Naive B cell (primary cell): ENCODE data around the gene PARN. TPM values are rescaled to one million over a fixed set of nuclear protein-coding genes. Genes with fewer than 3 reads are reported as not detected.

Experiments used
- ATAC-seq, 2 donors: fragments of 150-1000 bp; cut with Tn5 transposase; 2 replicates each; pipeline ENCODE4 v1.10.0; 2021; ENCODE audit warnings: low read depth in 2 of 2, mild to moderate bottlenecking in 2 of 2, moderate library complexity in 2 of 2
- DNase-seq: peaks from one replicate; pipeline ENCODE4 v3.0.0; 2022
- H3K27ac Mint-ChIP-seq, 6 donors: one replicate each; pipeline ENCODE4 v1.8.0; 2020 to 2022; ENCODE audit warnings: mild to moderate bottlenecking in 6 of 6, mixed read lengths in 6 of 6, moderate library complexity in 5 of 6, inconsistent platforms in 2 of 6
- H3K27me3 Mint-ChIP-seq, 3 donors: one replicate each; pipeline ENCODE4 v1.8.0; 2021 to 2022; ENCODE audit warnings: mixed read lengths in 3 of 3, mild to moderate bottlenecking in 1 of 3
- H3K36me3 Mint-ChIP-seq, 2 donors: one replicate each; pipeline ENCODE4 v1.8.0; 2020 to 2022; ENCODE audit warnings: mixed read lengths in 2 of 2, inconsistent platforms in 1 of 2, mild to moderate bottlenecking in 1 of 2
- H3K4me1 Mint-ChIP-seq, 3 donors: one replicate each; pipeline ENCODE4 v1.8.0; 2020 to 2022; ENCODE audit warnings: mixed read lengths in 3 of 3, inconsistent platforms in 1 of 3, mild to moderate bottlenecking in 1 of 3, moderate library complexity in 1 of 3
- H3K4me3 Mint-ChIP-seq, 8 donors: one replicate each; pipeline ENCODE4 v1.8.0; 2020 to 2022; ENCODE audit warnings: mild to moderate bottlenecking in 8 of 8, mixed read lengths in 8 of 8, moderate library complexity in 8 of 8, inconsistent platforms in 2 of 8
- H3K9me3 Mint-ChIP-seq, 7 donors: one replicate each; pipeline ENCODE4 v1.8.0; 2020 to 2022; ENCODE audit warnings: mixed read lengths in 7 of 7, mild to moderate bottlenecking in 5 of 7, inconsistent platforms in 2 of 7, moderate library complexity in 1 of 7
- polyA plus RNA-seq, 6 donors: library from polyadenylated mRNA; unstranded; fragments of 300-500 nt; fragmentation: Illumina TruSeq; gene quantifications; one replicate each; pipeline ENCODE4 v1.2.3, GENCODE V29; 2021; ENCODE audit warnings: low read depth in 6 of 6

The PARN gene
- polyA plus RNA-seq, 6 donors from 2014 or later, result 43.7 to 64.7 (median 55.4) TPM

DNA sequence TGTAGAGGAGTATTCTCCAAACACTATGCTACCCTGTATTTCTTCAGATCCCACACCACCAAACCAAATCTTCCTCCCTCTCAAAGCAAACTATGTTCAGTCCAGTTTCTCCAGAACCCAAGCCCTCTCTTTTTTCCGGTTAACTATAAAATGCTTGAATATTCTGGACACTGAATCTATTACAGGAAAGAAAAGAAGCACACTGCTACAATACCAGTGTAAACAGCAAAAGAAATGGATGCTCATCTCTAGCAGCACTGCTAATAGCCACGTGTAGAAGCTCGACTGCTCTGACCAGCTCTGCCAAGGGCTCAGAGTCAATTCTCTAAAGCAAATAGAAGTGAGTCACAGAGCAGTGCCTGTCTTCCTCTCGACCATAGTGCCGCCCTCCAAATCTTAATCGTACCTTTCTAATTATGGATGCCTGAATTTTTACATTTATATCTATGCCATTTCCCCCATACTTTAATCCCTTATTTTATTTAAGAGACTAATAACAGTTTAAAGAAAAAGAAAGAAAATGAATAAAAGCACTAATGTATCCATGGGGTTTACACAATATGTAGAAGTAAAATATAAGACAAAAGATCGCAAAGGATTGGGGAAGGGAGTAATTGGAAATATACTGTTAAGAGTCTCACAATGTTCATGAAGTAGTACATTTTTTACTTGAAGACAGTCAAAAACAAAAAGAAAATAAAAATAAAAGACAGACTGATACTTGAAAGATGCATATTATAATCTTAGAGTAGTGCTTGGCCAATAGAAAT lies 154.5 kb downstream of the PARN start:
- peaks cover 40 to 41% of the 10 kb centered on the region in 2 donors for H3K36me3 Mint-ChIP-seq
- peaks cover 0 to 21% (median 13%) of the 10 kb centered on the region in 3 donors for H3K4me1 Mint-ChIP-seq
- peaks cover 0 to 5% (median 4%) of the 10 kb centered on the region in 7 donors for H3K9me3 Mint-ChIP-seq
- no peaks in the 10 kb centered on the region for H3K27me3 Mint-ChIP-seq
- no peak for DNase-seq
- H3K4me3 Mint-ChIP-seq, result no peak overlapping the region
- H3K27ac Mint-ChIP-seq, result peak overlapping the region in 1 of 6 donors; percentile 23
- no peak for ATAC-seq

DNA sequence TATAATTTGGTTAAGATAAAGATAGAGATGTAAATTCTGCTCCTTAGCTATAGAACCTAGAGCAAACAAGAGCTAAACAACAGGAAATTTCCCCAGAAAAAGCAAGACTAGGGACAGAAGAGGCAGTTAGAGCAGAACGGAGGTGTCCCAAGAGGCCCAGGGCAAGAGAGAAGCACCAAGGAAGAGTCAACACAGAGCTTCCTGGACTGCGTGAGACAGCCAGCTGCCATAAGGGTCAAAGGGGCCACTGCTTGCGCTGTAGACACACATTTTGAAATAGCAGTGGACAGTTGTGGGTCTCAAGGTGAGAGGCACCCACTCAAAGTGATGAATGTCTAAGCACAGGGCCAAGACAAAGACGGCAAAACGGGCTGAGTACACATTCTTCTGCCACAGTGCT lies 156.6 kb downstream of the PARN start:
- Mint-ChIP-seq H3K9me3 (peaks cover 0 to 3% (median 0%) of the 10 kb centered on the region in 7 donors), H3K27ac (peak overlapping the region in 2 of 6 donors; percentile 24 to 48), H3K36me3 (peaks cover 25 to 34% of the 10 kb centered on the region in 2 donors), H3K4me3 (no peak overlapping the region), H3K27me3 (no peaks in the 10 kb centered on the region), H3K4me1 (peaks cover 0 to 21% (median 13%) of the 10 kb centered on the region in 3 donors)
- ATAC-seq (no peak), DNase-seq (no peak)

DNA sequence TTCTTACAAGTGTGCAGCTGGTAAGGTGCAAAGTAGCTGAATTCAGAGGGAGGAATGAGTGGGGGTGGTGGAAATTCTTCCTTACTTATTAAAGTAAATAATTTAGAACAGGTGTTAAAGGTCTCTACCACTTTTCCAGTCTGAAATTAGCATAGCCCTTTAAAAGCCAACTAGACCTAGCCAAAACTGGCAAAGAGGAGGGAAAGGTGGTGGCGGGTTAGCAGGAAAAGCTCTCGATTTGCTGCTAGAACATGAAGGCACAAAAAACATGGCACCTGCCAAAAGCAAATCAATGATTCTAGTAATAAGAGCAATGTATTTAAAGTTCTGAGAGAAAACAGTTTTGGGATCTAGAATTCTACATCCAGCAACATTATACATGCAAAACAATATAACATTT lies 157.7 kb downstream of the PARN start:
- DNase-seq (no peak), ATAC-seq (no peak)
- Mint-ChIP-seq H3K4me1 (peaks cover 0 to 21% (median 18%) of the 10 kb centered on the region in 3 donors), H3K36me3 (peaks cover 29 to 34% of the 10 kb centered on the region in 2 donors), H3K27ac (no peak overlapping the region), H3K4me3 (no peak overlapping the region), H3K27me3 (no peaks in the 10 kb centered on the region), H3K9me3 (no peaks in the 10 kb centered on the region)

DNA sequence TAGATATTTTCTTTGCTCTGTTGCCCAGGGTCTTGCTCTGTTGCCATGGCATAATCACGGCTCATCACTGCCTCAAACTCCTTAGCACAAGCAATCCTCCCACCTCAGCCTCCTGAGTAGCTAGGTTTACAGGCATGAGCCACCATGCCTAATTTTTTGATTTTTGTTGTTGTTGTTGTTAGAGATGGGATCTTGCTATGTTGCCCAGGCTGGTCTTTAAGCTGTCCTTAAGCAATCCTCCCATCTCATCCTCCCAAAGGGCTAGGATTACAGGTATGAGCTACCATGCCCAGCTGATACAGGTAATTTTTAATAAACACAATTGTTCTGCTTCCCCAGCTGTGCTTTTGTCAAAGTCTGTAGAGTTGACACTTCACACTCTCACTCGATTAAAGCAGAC lies 159.3 kb downstream of the PARN start:
- Mint-ChIP-seq H3K9me3 (peaks cover 0 to 4% (median 0%) of the 10 kb centered on the region in 7 donors), H3K4me3 (no peak overlapping the region), H3K36me3 (peaks cover 30 to 43% of the 10 kb centered on the region in 2 donors), H3K27me3 (no peaks in the 10 kb centered on the region), H3K27ac (no peak overlapping the region), H3K4me1 (peaks cover 2 to 24% (median 21%) of the 10 kb centered on the region in 3 donors)
- DNase-seq (no peak), ATAC-seq (no peak)

DNA sequence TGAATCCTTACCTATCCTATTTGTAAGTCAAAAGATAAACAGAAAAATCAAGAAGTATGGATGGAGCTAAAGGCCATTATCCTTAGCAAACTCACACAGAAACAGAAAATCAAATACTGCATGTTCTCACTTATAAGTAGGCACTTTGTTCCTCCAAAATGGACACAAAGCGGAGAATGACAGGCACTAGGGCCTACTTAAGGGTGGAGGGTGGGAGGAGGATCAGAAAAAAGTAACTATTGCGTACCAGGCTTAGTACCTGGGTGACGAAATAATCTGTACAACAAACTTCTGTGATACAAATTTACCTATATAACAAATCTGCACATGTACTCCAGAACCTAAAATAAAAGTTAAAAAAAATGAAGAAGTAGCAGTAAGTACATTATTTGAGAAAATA lies 164.3 kb downstream of the PARN start:
- no peaks in the 10 kb centered on the region for H3K27me3 Mint-ChIP-seq
- DNase-seq (no peak), ATAC-seq (no peak)
- H3K4me3 Mint-ChIP-seq, result no peak overlapping the region
- H3K9me3 Mint-ChIP-seq, result peaks cover 0 to 21% (median 13%) of the 10 kb centered on the region in 7 donors
- H3K4me1 Mint-ChIP-seq, result peaks cover 4 to 14% (median 10%) of the 10 kb centered on the region in 3 donors
- peak overlapping the region in 1 of 6 donors; percentile 75 for H3K27ac Mint-ChIP-seq
- H3K36me3 Mint-ChIP-seq, result peaks cover 44 to 66% of the 10 kb centered on the region in 2 donors

DNA sequence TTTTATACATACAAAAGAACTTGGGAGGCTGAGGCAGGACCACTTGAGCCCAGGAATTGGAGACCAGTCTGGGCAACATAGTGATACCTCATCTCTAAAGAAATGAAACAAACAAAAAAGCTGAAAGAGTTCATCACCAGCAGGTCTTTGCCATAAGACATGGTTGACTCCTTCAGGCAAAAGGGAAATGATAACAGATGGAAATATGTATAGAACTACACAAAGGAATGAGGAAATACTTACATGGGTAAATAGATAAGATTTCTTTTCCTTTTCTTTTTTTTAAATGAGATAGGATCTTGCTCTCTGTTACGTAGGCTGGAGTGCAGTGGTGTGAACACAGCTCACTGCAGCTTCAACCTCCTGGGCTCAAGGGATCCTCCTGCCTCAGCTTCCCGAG lies 165.3 kb downstream of the PARN start:
- Mint-ChIP-seq H3K9me3 (peaks cover 0 to 21% (median 13%) of the 10 kb centered on the region in 7 donors), H3K27ac (no peak overlapping the region), H3K4me3 (no peak overlapping the region), H3K4me1 (peaks cover 4 to 14% (median 10%) of the 10 kb centered on the region in 3 donors), H3K36me3 (peaks cover 47 to 66% of the 10 kb centered on the region in 2 donors), H3K27me3 (no peaks in the 10 kb centered on the region)
- no peak for DNase-seq
- ATAC-seq, result no peak

DNA sequence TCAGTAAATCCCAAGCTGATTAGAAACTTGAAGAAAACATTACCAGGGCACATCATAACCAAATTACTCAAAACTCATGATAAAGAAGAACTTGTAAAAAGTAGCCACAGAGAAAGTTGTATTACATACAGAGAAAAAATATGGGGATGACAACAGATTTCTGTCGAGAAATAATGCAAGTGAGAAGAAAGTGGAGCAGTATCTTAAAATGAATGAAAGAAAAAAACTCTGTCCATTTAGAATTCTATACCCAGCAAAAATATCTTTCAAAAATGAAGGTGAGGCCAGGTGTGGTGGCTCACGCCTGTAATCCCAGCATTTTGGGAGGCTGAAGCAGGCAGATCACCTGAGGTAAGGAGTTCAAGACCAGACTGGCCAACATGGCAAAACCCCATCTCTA lies 165.9 kb downstream of the PARN start:
- H3K27ac Mint-ChIP-seq, result peak overlapping the region in 1 of 6 donors; percentile 39
- no peak overlapping the region for H3K4me3 Mint-ChIP-seq
- DNase-seq, result no peak
- no peaks in the 10 kb centered on the region for H3K27me3 Mint-ChIP-seq
- ATAC-seq, result no peak
- H3K36me3 Mint-ChIP-seq, result peaks cover 43 to 66% of the 10 kb centered on the region in 2 donors
- peaks cover 4 to 14% (median 10%) of the 10 kb centered on the region in 3 donors for H3K4me1 Mint-ChIP-seq
- H3K9me3 Mint-ChIP-seq, result peaks cover 0 to 21% (median 13%) of the 10 kb centered on the region in 7 donors

DNA sequence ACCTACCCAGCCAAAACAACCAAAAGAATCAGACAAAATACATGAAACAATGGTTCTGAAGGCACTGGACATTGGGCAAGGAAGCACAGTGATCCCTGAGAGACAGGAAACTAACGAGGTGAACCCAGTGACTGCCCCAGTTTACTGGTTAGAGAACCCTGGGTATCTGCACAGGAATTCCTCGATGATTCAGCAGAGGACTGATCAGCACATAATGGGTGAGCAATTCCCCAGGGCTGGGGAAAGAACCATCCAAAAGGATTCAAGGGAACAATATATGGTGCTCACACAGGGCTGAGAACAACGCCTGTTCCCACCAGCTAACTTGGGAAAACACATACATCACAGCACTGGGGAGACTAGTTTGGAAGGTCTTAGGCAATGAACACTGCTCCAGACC lies 167.2 kb downstream of the PARN start:
- DNase-seq, result no peak
- Mint-ChIP-seq H3K27me3 (no peaks in the 10 kb centered on the region), H3K27ac (no peak overlapping the region), H3K36me3 (peaks cover 50 to 70% of the 10 kb centered on the region in 2 donors), H3K4me1 (peaks cover 4 to 14% (median 7%) of the 10 kb centered on the region in 3 donors), H3K4me3 (no peak overlapping the region), H3K9me3 (peaks cover 0 to 21% (median 13%) of the 10 kb centered on the region in 7 donors)
- no peak for ATAC-seq

DNA sequence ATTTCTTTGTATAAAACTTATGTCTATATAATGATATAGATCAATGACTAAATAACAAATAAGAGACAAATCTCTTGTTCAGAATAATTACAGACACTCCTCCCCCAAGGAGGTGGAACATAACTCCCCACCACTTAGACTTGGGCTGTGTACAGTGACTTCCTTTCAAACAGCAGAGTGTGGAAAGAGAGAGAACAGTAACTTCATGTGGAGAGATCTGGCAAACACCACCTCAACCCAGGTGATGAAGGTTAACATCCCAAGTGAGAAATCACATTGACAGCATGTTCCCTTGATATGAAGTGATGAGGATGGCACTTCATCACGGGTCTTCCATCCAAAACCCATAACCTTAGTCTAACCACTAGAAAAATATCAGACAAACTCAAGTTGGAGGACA lies 169.3 kb downstream of the PARN start:
- DNase-seq, result no peak
- no peaks in the 10 kb centered on the region for H3K27me3 Mint-ChIP-seq
- H3K4me3 Mint-ChIP-seq, result no peak overlapping the region
- peak overlapping the region in 1 of 6 donors; percentile 4 for H3K27ac Mint-ChIP-seq
- peaks cover 43 to 65% of the 10 kb centered on the region in 2 donors for H3K36me3 Mint-ChIP-seq
- H3K9me3 Mint-ChIP-seq, result peaks cover 0 to 21% (median 12%) of the 10 kb centered on the region in 7 donors
- ATAC-seq, result no peak
- peaks cover 2 to 14% (median 4%) of the 10 kb centered on the region in 3 donors for H3K4me1 Mint-ChIP-seq

DNA sequence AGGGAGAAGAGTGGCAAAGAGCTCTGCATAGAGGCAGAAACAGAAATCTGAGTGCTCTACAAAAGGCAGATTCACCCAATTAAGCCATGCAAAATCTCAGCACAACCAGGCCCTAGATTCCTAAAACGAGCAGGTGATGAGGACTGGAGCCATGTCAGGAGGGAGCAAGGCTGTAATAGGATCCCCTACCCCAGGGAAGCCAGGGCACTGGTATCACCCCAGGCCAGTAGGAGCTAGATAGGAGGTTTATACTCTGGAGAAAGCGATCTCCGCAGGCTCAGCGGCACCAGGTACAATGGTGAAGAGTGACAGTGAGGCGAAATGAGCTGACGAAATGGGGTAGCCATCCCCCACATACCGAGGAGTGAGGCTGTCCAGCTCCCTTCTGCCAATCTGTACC lies 171.5 kb downstream of the PARN start:
- DNase-seq, result no peak
- Mint-ChIP-seq H3K27ac (peak overlapping the region in 3 of 6 donors; percentile 32 to 44 (median 33)), H3K36me3 (peaks cover 31 to 45% of the 10 kb centered on the region in 2 donors), H3K9me3 (peaks cover 0 to 8% (median 4%) of the 10 kb centered on the region in 7 donors), H3K4me3 (no peak overlapping the region), H3K4me1 (peaks cover 2 to 14% (median 4%) of the 10 kb centered on the region in 3 donors), H3K27me3 (no peaks in the 10 kb centered on the region)
- ATAC-seq, result no peak

DNA sequence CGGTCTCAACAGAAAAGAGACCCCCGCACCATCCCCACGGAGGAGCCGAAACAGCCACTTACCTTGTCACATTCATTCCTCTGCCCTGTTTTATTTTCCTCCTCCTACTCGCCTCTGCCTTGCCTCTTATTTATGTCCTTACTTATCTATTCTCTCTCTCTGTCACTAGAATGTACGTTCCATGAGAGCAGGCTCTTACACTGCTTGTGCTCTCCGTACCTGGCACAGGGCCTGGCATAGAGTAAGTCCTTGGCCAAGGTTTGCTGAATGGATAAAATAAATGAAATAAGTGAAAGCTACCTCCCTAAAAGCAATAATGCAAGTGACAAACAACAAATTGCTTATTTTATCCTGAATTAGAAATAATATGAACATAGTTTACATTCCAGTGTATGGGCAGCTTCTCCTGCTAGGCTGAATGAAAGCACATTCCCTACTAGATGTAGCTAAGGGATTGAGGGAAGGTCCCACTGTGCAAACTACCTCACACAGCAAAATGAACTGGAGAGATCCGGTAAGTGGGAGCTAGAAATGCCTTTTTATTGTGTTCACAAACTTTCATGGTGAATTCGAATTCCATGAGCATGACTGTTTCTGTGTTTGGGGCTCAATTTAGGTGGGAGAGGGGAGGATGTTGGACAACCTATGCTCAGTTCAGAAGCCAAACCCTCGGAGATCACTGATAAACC lies 173.1 kb downstream of the PARN start:
- Mint-ChIP-seq H3K4me3 (no peak overlapping the region), H3K27ac (no peak overlapping the region)
- no peak for ATAC-seq

DNA sequence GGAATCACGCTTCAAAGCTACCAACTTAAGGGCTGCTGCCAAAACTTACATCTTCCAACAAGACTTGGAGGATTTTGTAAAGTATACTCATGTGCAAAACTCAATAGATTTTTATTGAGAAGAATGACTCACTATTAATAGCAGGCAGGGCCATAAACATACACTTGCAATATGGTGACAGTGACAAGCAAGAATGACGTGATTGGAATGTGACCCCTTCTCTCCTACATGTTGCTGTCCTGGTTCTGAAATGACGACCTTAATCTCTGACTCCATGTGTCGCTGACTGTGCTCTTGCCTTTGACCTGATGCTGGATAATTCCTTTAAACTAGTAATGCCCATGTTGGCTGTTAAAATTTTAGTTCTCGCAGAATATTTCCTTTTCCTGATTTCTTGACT lies 174.5 kb downstream of the PARN start:
- peak overlapping the region in 1 of 6 donors; percentile 60 for H3K27ac Mint-ChIP-seq
- no peak for ATAC-seq

More for the DNA sequence above, 173.1 kb downstream of the PARN start:
- Mint-ChIP-seq H3K27me3 (no peaks in the 10 kb centered on the region), H3K4me1 (peaks cover 0 to 4% (median 4%) of the 10 kb centered on the region in 3 donors), H3K36me3 (peaks cover 22 to 28% of the 10 kb centered on the region in 2 donors), H3K9me3 (no peaks in the 10 kb centered on the region)
- no peak for DNase-seq

DNA sequence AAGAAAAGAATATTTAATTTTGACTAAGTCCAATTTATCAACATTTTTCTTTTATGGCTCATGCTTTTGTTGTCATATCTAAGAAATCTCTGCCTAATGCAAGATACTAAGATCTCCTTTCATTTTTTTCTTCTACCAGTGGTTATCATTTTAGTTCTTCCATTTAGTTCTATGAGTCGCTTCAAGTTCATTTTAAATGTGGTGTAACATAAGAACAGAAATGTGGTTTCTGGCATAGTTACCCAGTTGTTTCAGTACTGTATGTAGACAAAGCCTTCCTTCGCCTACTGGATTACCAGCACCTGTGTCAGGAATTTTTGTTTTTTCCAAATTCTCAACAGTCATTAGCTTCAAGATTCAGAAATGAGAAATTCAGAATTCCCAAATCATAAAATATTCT lies 175.7 kb downstream of the PARN start:
- Mint-ChIP-seq H3K36me3 (peaks cover 7 to 18% of the 10 kb centered on the region in 2 donors), H3K4me3 (no peak overlapping the region), H3K4me1 (peaks cover 0 to 4% (median 0%) of the 10 kb centered on the region in 3 donors), H3K27ac (no peak overlapping the region), H3K27me3 (no peaks in the 10 kb centered on the region), H3K9me3 (no peaks in the 10 kb centered on the region)
- ATAC-seq, result no peak
- DNase-seq, result no peak

More for the DNA sequence above, 174.5 kb downstream of the PARN start:
- Mint-ChIP-seq H3K4me3 (no peak overlapping the region), H3K9me3 (no peaks in the 10 kb centered on the region), H3K4me1 (peaks cover 0 to 4% (median 0%) of the 10 kb centered on the region in 3 donors), H3K27me3 (no peaks in the 10 kb centered on the region), H3K36me3 (peaks cover 8 to 18% of the 10 kb centered on the region in 2 donors)
- DNase-seq, result no peak
